A673 (cell line): ENCODE data around the gene CLRN1. TPM values are rescaled to one million over a fixed set of nuclear protein-coding genes. Genes with fewer than 3 reads are reported as not detected.

Experiments
- BruUV-seq: library from RNA; stranded (reverse); fragments of 400-500 nt; replicated peaks from 2 replicates; lab custom pipeline; 2021; lab: Mats Ljungman, UMichigan
- CTCF ChIA-PET: fragments of 300-600 bp; sonication (Branson Sonifier 250); formaldehyde crosslinking; loops from one replicate; lab custom pipeline; 2022; ENCODE audit warnings: antibody characterized with exemption; lab: Charles Lee
- POLR2A ChIA-PET: fragments of 300-600 bp; sonication (Branson Sonifier 250); formaldehyde crosslinking; loops from one replicate; lab custom pipeline; 2022; ENCODE audit warnings: antibody characterized with exemption; ENCODE audit not compliant: low non-redundant PET; lab: Charles Lee
- DNase-seq: peaks from one replicate; pipeline ENCODE4 v3.0.0-alpha.2; 2015; ENCODE audit warnings: low spot score
- H3K27ac ChIP-seq: fragments of 200-600 bp; sonication (generic); 2 replicates; pipeline ENCODE4 v1.5.1; 2016; ENCODE audit warnings: mixed run types, low read depth, mild to moderate bottlenecking, mixed read lengths, antibody characterized with exemption, low read length; ENCODE audit not compliant: poor library complexity, severe bottlenecking
- H3K27me3 ChIP-seq: fragments of 200-600 bp; sonication (generic); replicated peaks from 2 replicates; pipeline ENCODE4 v1.6.1; 2017; ENCODE audit warnings: mixed run types, low read depth, mild to moderate bottlenecking, mixed read lengths, antibody characterized with exemption, low read length; ENCODE audit not compliant: insufficient read depth, poor library complexity
- H3K36me3 ChIP-seq: fragments of 200-600 bp; sonication (generic); 2 replicates; pipeline ENCODE4 v1.6.1; 2016; ENCODE audit warnings: mixed run types, mild to moderate bottlenecking, mixed read lengths, antibody characterized with exemption, low read length; ENCODE audit not compliant: insufficient read depth, poor library complexity, severe bottlenecking
- H3K4me1 ChIP-seq: fragments of 200-600 bp; sonication (generic); 2 replicates; pipeline ENCODE4 v1.6.1; 2017; ENCODE audit warnings: mixed run types, mild to moderate bottlenecking, mixed read lengths, antibody characterized with exemption, low read length; ENCODE audit not compliant: insufficient read depth, poor library complexity, severe bottlenecking
- H3K4me3 ChIP-seq: fragments of 200-600 bp; sonication (generic); 2 replicates; pipeline ENCODE4 v1.5.1; 2016; ENCODE audit warnings: low read depth, mixed run types, mild to moderate bottlenecking, mixed read lengths, low read length; ENCODE audit not compliant: poor library complexity, severe bottlenecking
- H3K9me3 ChIP-seq: fragments of 200-600 bp; sonication (generic); 2 replicates; pipeline ENCODE4 v1.6.1; 2016; ENCODE audit warnings: mixed run types, low read depth, mild to moderate bottlenecking, mixed read lengths, antibody characterized with exemption, low read length; ENCODE audit not compliant: poor library complexity, severe bottlenecking
- CTCF ChIP-seq: fragments of 300-800, 200-600 bp; sonication (generic); conservative IDR thresholded peaks from 2 replicates; pipeline ENCODE4 v1.5.1; 2017; ENCODE audit warnings: low read depth, mild to moderate bottlenecking, antibody characterized with exemption, low read length, moderate library complexity, mixed read lengths
- EZH2 ChIP-seq: fragments of 200-600 bp; sonication (generic); IDR thresholded peaks from 2 replicates; pipeline ENCODE4 v1.6.1; 2017; ENCODE audit warnings: borderline replicate concordance, low read depth, mild to moderate bottlenecking, mixed read lengths, antibody characterized with exemption, low read length; ENCODE audit not compliant: poor library complexity, severe bottlenecking
- intact Hi-C: fragments of 100-400 bp; cut with micrococcal nuclease; formaldehyde crosslinking; loops from one replicate; pipeline ENCODE4 v1.10.0; 2022; ENCODE audit not compliant: unreplicated experiment
- total RNA-seq: library from RNA; stranded (reverse); gene quantifications from 2 replicates; pipeline ENCODE4 v1.2.3, GENCODE V29; 2021

Gene CLRN1
- total RNA-seq, 1 experiment from 2014 or later = not detected

DNA sequence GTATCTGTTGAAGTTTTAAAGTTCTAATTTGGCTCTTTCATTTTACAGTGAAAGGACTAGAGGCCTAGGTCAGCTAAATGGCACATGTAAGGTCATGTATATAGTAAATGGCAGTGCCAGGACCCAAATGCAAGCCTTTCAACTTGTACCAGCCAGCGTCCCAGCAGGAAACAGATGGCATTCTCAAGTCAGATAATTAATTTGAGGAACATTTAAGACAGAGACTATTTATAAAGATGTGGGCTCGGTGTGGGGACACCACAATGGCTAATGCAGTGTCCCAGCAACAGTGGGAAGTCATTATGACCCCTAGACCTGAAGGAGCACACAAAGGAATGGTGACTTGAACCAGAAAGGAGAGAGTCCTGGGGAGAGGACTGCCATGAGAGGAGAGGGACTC, 73.4 kb downstream of the CLRN1 start:
- H3K36me3 ChIP-seq = no peaks in the 10 kb centered on the region
- DNase-seq = no peak
- no peaks in the 10 kb centered on the region for H3K4me1 ChIP-seq
- POLR2A ChIA-PET = no interaction called here
- no peak overlapping the region for H3K4me3 ChIP-seq
- TF ChIP-seq EZH2 (no peak), CTCF (no peak)
- intact Hi-C loops = no loop called here
- H3K27me3 ChIP-seq = peaks cover 7% of the 10 kb centered on the region
- H3K9me3 ChIP-seq = no peaks in the 10 kb centered on the region
- no TSS peak for BruUV-seq
- CTCF ChIA-PET = no interaction called here
- no peak overlapping the region for H3K27ac ChIP-seq

DNA sequence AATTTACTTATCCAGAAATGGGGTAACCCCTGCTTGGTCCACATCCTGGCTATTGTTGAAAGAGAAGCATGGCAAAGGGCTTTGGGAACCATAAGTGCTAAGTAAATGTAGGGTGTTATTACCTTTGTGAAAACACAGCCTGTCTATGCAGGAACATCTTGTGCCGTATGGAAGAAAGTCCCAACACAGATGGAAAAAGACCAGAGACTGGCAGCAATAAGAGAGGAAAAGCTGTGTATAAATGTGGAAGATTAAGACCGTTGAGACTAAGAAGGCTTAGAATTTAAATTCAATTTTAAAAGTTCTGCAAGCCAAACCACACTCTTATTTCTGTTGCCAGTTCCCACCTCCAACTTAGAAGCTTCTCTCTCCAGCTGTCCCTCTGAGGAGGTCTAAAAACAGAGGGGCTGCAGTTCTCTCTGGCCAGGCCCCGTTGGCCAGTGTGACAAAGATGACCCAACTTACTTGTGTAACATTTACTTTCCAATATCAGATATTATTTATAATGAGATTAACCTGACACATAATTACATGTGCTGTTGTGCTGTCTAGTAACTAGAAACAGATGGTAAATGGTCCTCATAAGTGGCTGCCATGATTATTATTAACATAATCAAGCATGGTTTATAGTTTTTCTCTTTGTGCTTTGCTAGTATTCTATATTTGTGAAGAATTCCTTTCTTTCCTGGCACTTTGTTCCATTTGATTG, 74.3 kb downstream of the CLRN1 start:
- H3K27me3 ChIP-seq = peaks cover 2% of the 10 kb centered on the region
- no peaks in the 10 kb centered on the region for H3K9me3 ChIP-seq
- no peaks in the 10 kb centered on the region for H3K36me3 ChIP-seq
- no TSS peak for BruUV-seq
- ChIA-PET POLR2A (no interaction called here), CTCF (no interaction called here)
- H3K4me3 ChIP-seq = no peak overlapping the region
- intact Hi-C loops = no loop called here
- DNase-seq = peak; percentile 3
- H3K27ac ChIP-seq = no peak overlapping the region
- no peaks in the 10 kb centered on the region for H3K4me1 ChIP-seq
- TF ChIP-seq CTCF = no peak

DNA sequence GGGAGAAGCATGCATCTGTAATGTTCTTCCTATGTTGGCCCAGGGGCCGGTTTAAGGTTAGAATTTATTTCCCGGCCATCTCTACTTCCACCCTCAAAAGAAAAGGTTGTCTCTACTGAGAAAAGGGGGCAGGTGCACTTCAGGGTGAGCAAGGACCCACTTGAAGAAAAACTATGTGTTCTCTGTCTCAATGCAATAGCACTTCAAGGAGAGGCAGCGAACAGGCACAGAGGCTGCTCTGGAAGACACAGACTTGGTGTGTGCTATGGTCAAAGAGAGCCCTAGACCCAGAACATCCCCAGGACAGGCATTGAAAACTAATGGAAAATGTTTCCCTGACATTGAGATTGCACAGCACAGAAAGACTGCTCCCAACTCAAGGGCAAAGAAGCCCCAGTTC, 74.9 kb downstream of the CLRN1 start:
- Histone ChIP-seq H3K27ac (no peak overlapping the region), H3K9me3 (no peaks in the 10 kb centered on the region), H3K27me3 (peaks cover 2% of the 10 kb centered on the region), H3K4me3 (no peak overlapping the region), H3K36me3 (no peaks in the 10 kb centered on the region), H3K4me1 (no peaks in the 10 kb centered on the region)
- TF ChIP-seq EZH2 (no peak), CTCF (no peak)
- ChIA-PET CTCF (interaction anchor here (0.5 kb wide), 1 partner anchor 188 kb away, joined by 3 read pairs; the partner anchor contains the start of gene MED12L), POLR2A (no interaction called here)
- intact Hi-C loops = no loop called here
- no TSS peak for BruUV-seq
- DNase-seq = no peak
